ENCODE measurements around the gene KCNK2. TPM values are rescaled to one million over a fixed set of nuclear protein-coding genes. Genes with fewer than 3 reads are reported as not detected.

KCNK2 gene
- total and polyA plus RNA-seq, 10 donors = 0.13 to 0.17 TPM; not detected in 8

GRCh38 chr1:215256936-215257679 lies 174.6 kb downstream of the KCNK2 start:
- no peaks in the 10 kb centered on the region for H3K27me3 ChIP-seq (replicated peaks in 1 of 7)
- no peak for DNase-seq
- no peak overlapping the region for H3K4me3 ChIP-seq
- no peak overlapping the region for H3K27ac ChIP-seq
- H3K9me3 ChIP-seq = peaks cover 0 to 15% (median 5%) of the 10 kb centered on the region in 8 donors
- WGBS, 5 donors = 72 to 85% (median 76%) methylated on average over 3 of the region's 3 CpGs
- intact Hi-C loops (cut with DNase I; ENCODE audit: low total_unique reads) = no loop called here
- no peak for TF ChIP-seq POLR2A (IDR thresholded peaks at IDR 0.05)
- H3K4me1 ChIP-seq = no peaks in the 10 kb centered on the region
- no peaks in the 10 kb centered on the region for H3K36me3 ChIP-seq

GRCh38 chr1:215260711-215261110 lies 178.2 kb downstream of the KCNK2 start:
- H3K27me3 ChIP-seq (replicated peaks in 1 of 7) = no peaks in the 10 kb centered on the region
- DNase-seq = no peak
- H3K27ac ChIP-seq = no peak overlapping the region
- H3K9me3 ChIP-seq = peaks cover 0 to 18% (median 5%) of the 10 kb centered on the region in 8 donors
- 71 to 85% (median 78%) methylated on average over 5 of the region's 5 CpGs for WGBS, 5 donors
- H3K36me3 ChIP-seq = no peaks in the 10 kb centered on the region
- no peak overlapping the region for H3K4me3 ChIP-seq
- intact Hi-C loops (cut with DNase I; ENCODE audit: low total_unique reads) = no loop called here
- no peaks in the 10 kb centered on the region for H3K4me1 ChIP-seq
- TF ChIP-seq POLR2AphosphoS5 (IDR thresholded peaks at IDR 0.05) (no peak), CTCF (IDR thresholded peaks at IDR 0.05 in 8 of 11, conservative IDR thresholded peaks at IDR 0.05 in 3 of 11) (no peak), POLR2A (IDR thresholded peaks at IDR 0.05) (no peak)

- TF ChIP-seq POLR2AphosphoS5 (IDR thresholded peaks at IDR 0.05) (no peak), CTCF (IDR thresholded peaks at IDR 0.05 in 8 of 11, conservative IDR thresholded peaks at IDR 0.05 in 3 of 11) (no peak), POLR2A (IDR thresholded peaks at IDR 0.05) (no peak)
- Histone ChIP-seq H3K36me3 (no peaks in the 10 kb centered on the region), H3K27ac (no peak overlapping the region), H3K4me1 (no peaks in the 10 kb centered on the region), H3K9me3 (peaks cover 0 to 18% (median 5%) of the 10 kb centered on the region in 8 donors), H3K27me3 (replicated peaks in 1 of 7) (no peaks in the 10 kb centered on the region), H3K4me3 (no peak overlapping the region)
- intact Hi-C loops (cut with DNase I; ENCODE audit: low total_unique reads) = no loop called here
- DNase-seq = no peak
- WGBS, 5 donors = 85 to 93% (median 87%) methylated on average over 1 of the region's 1 CpG
Measured at GRCh38 chr1:215262106-215262505, 179.6 kb downstream of the KCNK2 start.

GRCh38 chr1:215263636-215264035 lies 181.1 kb downstream of the KCNK2 start:
- intact Hi-C loops (cut with DNase I; ENCODE audit: low total_unique reads) = no loop called here
- no peak overlapping the region for H3K27ac ChIP-seq
- H3K4me1 ChIP-seq = no peaks in the 10 kb centered on the region
- DNase-seq = no peak
- H3K9me3 ChIP-seq = peaks cover 0 to 18% (median 5%) of the 10 kb centered on the region in 8 donors
- H3K36me3 ChIP-seq = no peaks in the 10 kb centered on the region
- no peaks in the 10 kb centered on the region for H3K27me3 ChIP-seq (replicated peaks in 1 of 7)
- no peak overlapping the region for H3K4me3 ChIP-seq
- TF ChIP-seq POLR2AphosphoS5 (IDR thresholded peaks at IDR 0.05) (no peak), POLR2A (IDR thresholded peaks at IDR 0.05) (no peak), CTCF (IDR thresholded peaks at IDR 0.05 in 8 of 11, conservative IDR thresholded peaks at IDR 0.05 in 3 of 11) (no peak)
- WGBS, 5 donors = 76 to 90% (median 83%) methylated on average over 1 of the region's 1 CpG
